ENCODE results near the gene ZNF628. TPM values are rescaled to one million over a fixed set of nuclear protein-coding genes. Genes with fewer than 3 reads are reported as not detected.
"Not testable (repeated sequence)": the region's sequence is repeated elsewhere in the genome, so short reads cannot be mapped to it uniquely, and the experiment has no call there.

The ZNF628 gene
- total RNA-seq, 1 donor from 2014 or later = 10.0 TPM

GRCh38 chr19:55443045-55443823, 33.2 kb upstream of the ZNF628 start, which contains the start of gene SHISA7:
Gene SHISA7, minus strand, starts transcription at chr19:55443300. Its CDS starts 437 bp downstream, at chr19:55442863.
- Mint-ChIP-seq H3K36me3 (ENCODE audit: low read depth) (peaks cover 2% of the 10 kb centered on the region), H3K4me1 (peaks cover 13% of the 10 kb centered on the region), H3K4me3 (no peak within 1 kb of the TSS), H3K27me3 (peaks cover 58% of the 10 kb centered on the region), H3K27ac (no peak within 1 kb of the TSS), H3K9me3 (no peaks in the 10 kb centered on the region)
- no peak for DNase-seq
- intact Hi-C loops (cut with micrococcal nuclease) = loop anchor here (5.0 kb wide), 1 partner anchor 281 kb away; no protein-coding TSS in a partner anchor

GRCh38 chr19:55443824-55444480, 32.5 kb upstream of the ZNF628 start:
- intact Hi-C loops (cut with micrococcal nuclease) = loop anchor here (5.0 kb wide), 1 partner anchor 282 kb away; no protein-coding TSS in a partner anchor
- H3K4me1 Mint-ChIP-seq = peaks cover 13% of the 10 kb centered on the region
- no peak for DNase-seq
- H3K4me3 Mint-ChIP-seq = no peak overlapping the region
- no peak overlapping the region for H3K27ac Mint-ChIP-seq
- H3K27me3 Mint-ChIP-seq = peaks cover 56% of the 10 kb centered on the region
- peaks cover 2% of the 10 kb centered on the region for H3K36me3 Mint-ChIP-seq (ENCODE audit: low read depth)
- no peaks in the 10 kb centered on the region for H3K9me3 Mint-ChIP-seq

- Mint-ChIP-seq H3K27ac (no peak overlapping the region), H3K4me1 (peaks cover 13% of the 10 kb centered on the region), H3K4me3 (no peak overlapping the region), H3K9me3 (no peaks in the 10 kb centered on the region), H3K36me3 (ENCODE audit: low read depth) (peaks cover 2% of the 10 kb centered on the region), H3K27me3 (peaks cover 49% of the 10 kb centered on the region)
- no peak for DNase-seq
- intact Hi-C loops (cut with micrococcal nuclease) = loop anchor here (5.0 kb wide), 1 partner anchor 282 kb away; no protein-coding TSS in a partner anchor
Measured at GRCh38 chr19:55444646-55445045, 31.8 kb upstream of the ZNF628 start.

GRCh38 chr19:55446060-55446459, 30.4 kb upstream of the ZNF628 start:
- Mint-ChIP-seq H3K4me1 (peaks cover 9% of the 10 kb centered on the region), H3K27ac (no peak overlapping the region), H3K36me3 (ENCODE audit: low read depth) (peaks cover under 1% of the 10 kb centered on the region), H3K9me3 (no peaks in the 10 kb centered on the region), H3K4me3 (no peak overlapping the region), H3K27me3 (peaks cover 48% of the 10 kb centered on the region)
- no peak for DNase-seq
- intact Hi-C loops (cut with micrococcal nuclease) = no loop called here

GRCh38 chr19:55447421-55448174, 28.8 kb upstream of the ZNF628 start:
- no peaks in the 10 kb centered on the region for H3K36me3 Mint-ChIP-seq (ENCODE audit: low read depth)
- intact Hi-C loops (cut with micrococcal nuclease) = no loop called here
- DNase-seq = peak; percentile 62
- no peak overlapping the region for H3K27ac Mint-ChIP-seq
- H3K4me1 Mint-ChIP-seq = peaks cover 3% of the 10 kb centered on the region
- H3K9me3 Mint-ChIP-seq = no peaks in the 10 kb centered on the region
- H3K4me3 Mint-ChIP-seq = no peak overlapping the region
- peaks cover 45% of the 10 kb centered on the region for H3K27me3 Mint-ChIP-seq

GRCh38 chr19:55448175-55448490, 28.3 kb upstream of the ZNF628 start:
- H3K4me1 Mint-ChIP-seq; H3K9me3 Mint-ChIP-seq; H3K4me3 Mint-ChIP-seq; DNase-seq; intact Hi-C loops (cut with micrococcal nuclease); H3K27ac Mint-ChIP-seq; H3K36me3 Mint-ChIP-seq (ENCODE audit: low read depth): not testable (repeated sequence)
- peaks cover 45% of the 10 kb centered on the region for H3K27me3 Mint-ChIP-seq

- intact Hi-C loops (cut with micrococcal nuclease) = no loop called here
- Mint-ChIP-seq H3K9me3 (no peaks in the 10 kb centered on the region), H3K4me3 (no peak overlapping the region), H3K27ac (no peak overlapping the region), H3K27me3 (peaks cover 41% of the 10 kb centered on the region), H3K4me1 (peaks cover 2% of the 10 kb centered on the region), H3K36me3 (ENCODE audit: low read depth) (peaks cover 6% of the 10 kb centered on the region)
- no peak for DNase-seq
Measured at GRCh38 chr19:55449469-55449868, 26.9 kb upstream of the ZNF628 start.

- DNase-seq = no peak
- peaks cover 9% of the 10 kb centered on the region for H3K36me3 Mint-ChIP-seq (ENCODE audit: low read depth)
- H3K27me3 Mint-ChIP-seq = peaks cover 30% of the 10 kb centered on the region
- peaks cover 5% of the 10 kb centered on the region for H3K4me1 Mint-ChIP-seq
- H3K27ac Mint-ChIP-seq = no peak overlapping the region
- intact Hi-C loops (cut with micrococcal nuclease) = no loop called here
- H3K9me3 Mint-ChIP-seq = no peaks in the 10 kb centered on the region
- peak overlapping the region; percentile 47 for H3K4me3 Mint-ChIP-seq
Measured at GRCh38 chr19:55451163-55451964, 25.1 kb upstream of the ZNF628 start.

GRCh38 chr19:55451965-55452748, 24.3 kb upstream of the ZNF628 start:
- peaks cover 5% of the 10 kb centered on the region for H3K4me1 Mint-ChIP-seq
- H3K27ac Mint-ChIP-seq = no peak overlapping the region
- no peaks in the 10 kb centered on the region for H3K9me3 Mint-ChIP-seq
- H3K27me3 Mint-ChIP-seq = peaks cover 30% of the 10 kb centered on the region
- peaks cover 9% of the 10 kb centered on the region for H3K36me3 Mint-ChIP-seq (ENCODE audit: low read depth)
- no peak overlapping the region for H3K4me3 Mint-ChIP-seq
- intact Hi-C loops (cut with micrococcal nuclease) = no loop called here
- no peak for DNase-seq

- intact Hi-C loops (cut with micrococcal nuclease) = no loop called here
- H3K4me1 Mint-ChIP-seq = peaks cover 5% of the 10 kb centered on the region
- H3K4me3 Mint-ChIP-seq = no peak overlapping the region
Measured at GRCh38 chr19:55452749-55453346, 23.6 kb upstream of the ZNF628 start.

GRCh38 chr19:55453511-55454260, 22.7 kb upstream of the ZNF628 start:
- intact Hi-C loops (cut with micrococcal nuclease) = no loop called here
- Mint-ChIP-seq H3K27ac (no peak overlapping the region), H3K4me1 (peaks cover 5% of the 10 kb centered on the region)

More at GRCh38 chr19:55452749-55453346, 23.6 kb upstream of the ZNF628 start:
- peak; percentile 84 for DNase-seq
- H3K36me3 Mint-ChIP-seq (ENCODE audit: low read depth) = peaks cover 9% of the 10 kb centered on the region
- H3K27me3 Mint-ChIP-seq = peaks cover 30% of the 10 kb centered on the region
- H3K9me3 Mint-ChIP-seq = no peaks in the 10 kb centered on the region
- H3K27ac Mint-ChIP-seq = no peak overlapping the region

GRCh38 chr19:55454787-55455243, 21.6 kb upstream of the ZNF628 start:
- Mint-ChIP-seq H3K27ac (no peak overlapping the region), H3K36me3 (ENCODE audit: low read depth) (peaks cover 9% of the 10 kb centered on the region), H3K9me3 (no peaks in the 10 kb centered on the region), H3K4me1 (peaks cover 5% of the 10 kb centered on the region), H3K4me3 (no peak overlapping the region), H3K27me3 (peaks cover 29% of the 10 kb centered on the region)
- intact Hi-C loops (cut with micrococcal nuclease) = no loop called here
- peak; percentile 86 for DNase-seq

More at GRCh38 chr19:55453511-55454260, 22.7 kb upstream of the ZNF628 start:
- no peaks in the 10 kb centered on the region for H3K9me3 Mint-ChIP-seq
- peaks cover 9% of the 10 kb centered on the region for H3K36me3 Mint-ChIP-seq (ENCODE audit: low read depth)
- no peak for DNase-seq
- H3K27me3 Mint-ChIP-seq = peaks cover 30% of the 10 kb centered on the region
- no peak overlapping the region for H3K4me3 Mint-ChIP-seq

Measured in activated CD4-positive, alpha-beta T cell treated with anti-CD3 and anti-CD28 coated beads, Interleukin-2, amount 10 ng/mL, durations not matched to agents 24 days and 14 days (primary cell).